Kidney capillary endothelial cell (primary cell): Measurements from ENCODE around the gene POMZP3.
"Not testable (repeated sequence)": the region's sequence is repeated elsewhere in the genome, so short reads cannot be mapped to it uniquely, and the experiment has no call there.

Experiments
- DNase-seq: peaks from one replicate; pipeline ENCODE4 v3.0.0-alpha.2; 2018; ENCODE audit warnings: low spot score

POMZP3 gene

DNA sequence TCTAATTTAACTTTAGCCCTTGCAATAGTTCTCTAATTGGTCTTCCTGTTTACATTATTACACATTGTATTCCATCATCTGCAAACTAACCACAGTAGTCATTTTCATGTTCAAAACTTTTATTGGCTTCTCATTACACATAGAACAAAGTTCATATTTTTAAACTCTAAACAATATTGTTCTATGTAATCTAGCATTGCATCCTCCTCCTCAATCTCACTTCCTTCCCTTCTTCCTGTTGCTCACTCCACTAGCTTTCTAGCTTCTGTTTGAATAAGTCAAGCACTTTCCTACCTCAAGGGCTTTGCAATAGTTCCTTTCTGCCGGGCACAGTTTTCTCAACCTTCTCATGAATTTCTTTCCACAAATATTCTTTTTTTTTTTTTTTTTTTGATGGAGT lies 38.5 kb downstream of the POMZP3 start:
- DNase-seq: not testable (repeated sequence)

DNA sequence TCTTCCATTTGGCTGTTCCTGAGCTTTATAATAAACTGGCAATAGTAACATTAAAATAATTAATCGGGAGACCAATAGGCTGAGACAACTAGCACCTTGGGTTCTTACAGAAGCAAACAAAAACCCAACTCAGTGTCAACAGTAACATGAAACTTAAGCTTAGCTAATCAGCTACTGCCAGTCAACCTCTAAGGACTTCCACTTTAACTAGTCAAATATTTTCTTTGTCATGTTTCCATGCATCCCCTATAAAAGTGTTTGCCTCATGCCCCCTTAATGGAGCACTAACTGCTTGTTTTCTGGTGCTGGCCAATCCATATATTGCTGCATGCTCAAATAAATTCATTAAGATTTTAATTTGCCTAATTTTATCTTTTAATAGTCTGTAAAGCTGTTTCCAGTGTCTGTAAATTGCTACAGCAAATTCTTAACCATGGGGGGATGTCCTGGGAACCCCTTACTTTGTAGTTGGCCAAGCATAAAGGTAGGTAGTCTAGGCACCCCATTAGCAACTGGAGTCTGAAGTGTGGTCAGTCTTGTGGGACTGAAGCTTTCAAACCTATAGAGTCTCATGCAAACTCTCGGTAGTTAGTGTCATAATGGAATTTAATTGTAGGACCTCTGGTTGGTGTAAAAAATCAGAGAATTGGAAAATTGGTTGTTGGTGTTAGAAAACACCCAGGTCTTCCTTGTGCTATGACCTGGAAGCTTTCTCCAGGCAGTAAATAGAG lies 40.3 kb downstream of the POMZP3 start:
- DNase-seq: not testable (repeated sequence)

- DNase-seq: peak; percentile 43
Measured at GRCh38 chr7:76583636-76584281, 43.3 kb downstream of the POMZP3 start.

GRCh38 chr7:76582848-76583631 lies 44.0 kb downstream of the POMZP3 start:
- DNase-seq: peak; percentile 50

- DNase-seq: not testable (repeated sequence)
Measured at GRCh38 chr7:76575919-76576655, 51.0 kb downstream of the POMZP3 start.

GRCh38 chr7:76575431-76575830 lies 51.6 kb downstream of the POMZP3 start:
- DNase-seq: not testable (repeated sequence)

- not testable (repeated sequence) for DNase-seq
Measured at GRCh38 chr7:76572296-76572695, 54.8 kb downstream of the POMZP3 start.

DNA sequence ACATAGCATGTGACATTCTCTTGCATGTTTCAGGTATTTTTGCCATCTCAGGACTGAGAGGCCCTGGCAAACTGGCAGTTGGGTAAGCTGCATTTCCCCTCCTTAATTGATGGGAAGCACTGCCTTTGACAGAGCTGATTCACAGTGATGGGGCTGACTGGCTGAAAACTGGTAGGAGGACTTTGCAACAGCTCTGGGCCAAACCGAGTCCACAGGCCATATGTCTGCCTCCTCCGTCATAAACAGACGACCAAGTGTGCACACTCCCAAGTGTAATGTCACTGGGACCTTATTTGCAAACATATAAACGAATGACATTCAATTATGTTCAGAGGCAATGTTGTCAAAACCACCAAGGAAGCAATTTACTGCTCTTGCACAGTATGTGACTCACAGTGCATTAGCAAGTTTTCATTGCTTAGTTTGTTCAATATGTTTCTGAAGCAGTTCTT lies 56.7 kb downstream of the POMZP3 start:
- DNase-seq: not testable (repeated sequence)

- DNase-seq: peak; percentile 71
Measured at GRCh38 chr7:76568742-76569141, 58.3 kb downstream of the POMZP3 start.

- DNase-seq: not testable (repeated sequence)
Measured at GRCh38 chr7:76567753-76568152, 59.3 kb downstream of the POMZP3 start.

DNA sequence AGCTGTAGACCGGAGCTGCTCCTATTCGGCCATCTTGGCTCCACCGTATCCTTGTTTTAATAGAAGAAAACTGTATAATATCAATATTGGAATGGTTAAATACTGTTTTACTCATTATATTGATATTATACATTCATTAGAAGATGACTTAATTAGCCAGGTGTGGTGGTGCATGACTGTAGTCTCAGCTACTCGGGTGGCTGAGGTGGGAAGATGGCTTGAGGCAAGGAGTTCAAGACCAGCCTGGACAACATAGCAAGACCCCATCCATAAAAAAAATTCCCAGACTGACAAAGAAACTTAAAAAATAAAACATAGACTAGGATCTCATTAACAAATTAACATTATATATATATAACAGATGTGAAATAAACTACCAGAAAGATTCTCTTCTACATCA lies 59.8 kb downstream of the POMZP3 start:
- not testable (repeated sequence) for DNase-seq

DNA sequence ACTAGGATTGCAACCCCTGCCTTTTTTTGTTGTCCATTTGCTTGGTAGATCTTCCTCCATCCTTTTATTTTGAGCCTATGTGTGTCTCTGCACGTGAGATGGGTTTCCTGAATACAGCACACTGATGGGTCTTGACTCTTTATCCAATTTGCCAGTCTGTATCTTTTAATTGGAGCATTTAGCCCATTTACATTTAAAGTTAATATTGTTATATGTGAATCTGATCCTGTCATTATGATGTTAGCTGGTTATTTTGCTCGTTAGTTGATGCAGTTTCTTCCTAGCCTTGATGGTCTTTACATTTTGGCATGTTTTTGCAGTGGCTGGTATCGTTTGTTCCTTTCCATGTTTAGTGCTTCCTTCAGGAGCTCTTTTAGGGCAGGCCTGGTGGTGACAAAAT lies 62.1 kb downstream of the POMZP3 start:
- not testable (repeated sequence) for DNase-seq

DNA sequence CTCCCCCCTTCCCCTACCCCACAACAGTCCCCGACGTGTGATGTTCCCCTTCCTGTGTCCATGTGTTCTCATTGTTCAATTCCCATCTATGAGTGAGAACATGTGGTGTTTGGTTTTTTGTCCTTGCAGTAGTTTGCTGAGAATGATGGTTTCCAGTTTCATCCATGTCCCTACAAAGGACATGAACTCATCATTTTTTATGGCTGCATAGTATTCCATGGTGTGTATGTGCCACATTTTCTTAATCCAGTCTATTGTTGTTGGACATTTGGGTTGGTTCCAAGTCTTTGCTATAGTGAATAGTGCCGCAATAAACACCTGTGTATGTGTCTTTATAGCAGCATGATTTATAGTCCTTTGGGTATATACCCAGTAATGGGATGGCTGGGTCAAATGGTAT lies 65.7 kb downstream of the POMZP3 start:
- not testable (repeated sequence) for DNase-seq

- DNase-seq: not testable (repeated sequence)
Measured at GRCh38 chr7:76560157-76560556, 66.9 kb downstream of the POMZP3 start.
